ENCODE results near the gene GON4L. TPM values are rescaled to one million over a fixed set of nuclear protein-coding genes. Genes with fewer than 3 reads are reported as not detected.
"Not testable (repeated sequence)": the region's sequence is repeated elsewhere in the genome, so short reads cannot be mapped to it uniquely, and the experiment has no call there.

GON4L gene
- total RNA-seq, 1 donor from 2014 or later, result 90.0 TPM

GRCh38 chr1:155872527-155872926 lies 15.5 kb upstream of the GON4L start:
- no peak for DNase-seq (ENCODE audit: low spot score)

DNA sequence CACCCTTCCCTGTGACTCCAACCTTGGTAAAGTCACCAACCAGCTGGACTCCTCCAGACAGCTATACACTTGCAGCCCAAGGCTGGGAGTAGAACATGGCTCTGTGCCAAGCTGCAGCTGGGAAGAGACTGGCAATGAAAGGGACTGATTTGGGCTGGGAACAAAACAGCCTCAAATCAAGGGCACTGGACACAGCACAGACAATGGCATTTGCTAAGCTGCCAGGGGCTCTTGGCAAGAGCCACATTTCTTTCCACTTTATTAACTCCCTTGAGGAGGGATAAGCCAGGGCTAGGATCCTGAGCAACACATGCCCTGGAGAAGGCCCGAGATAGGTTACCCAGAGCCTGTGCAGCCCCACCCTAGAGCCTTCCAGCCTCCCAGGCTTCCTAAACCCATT lies 14.4 kb upstream of the GON4L start:
- DNase-seq (ENCODE audit: low spot score), result peak; percentile 43

DNA sequence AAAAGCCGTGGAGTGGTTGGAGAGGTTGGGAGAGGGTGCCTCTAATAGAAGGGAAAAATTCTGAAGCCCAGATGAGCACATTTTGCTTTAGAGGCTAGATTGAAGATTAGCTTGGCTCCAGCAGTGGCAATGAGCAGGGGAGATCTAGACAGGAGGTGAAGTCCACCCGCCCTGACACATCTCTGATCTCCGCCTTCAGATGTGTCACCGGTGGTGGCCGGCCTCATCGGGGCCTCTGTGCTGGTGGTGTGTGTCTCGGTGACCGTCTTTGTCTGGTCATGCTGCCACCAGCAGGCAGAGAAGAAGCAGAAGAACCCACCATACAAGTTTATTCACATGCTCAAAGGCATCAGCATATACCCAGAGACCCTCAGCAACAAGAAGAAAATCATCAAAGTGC lies 10.8 kb upstream of the GON4L start:
- DNase-seq (ENCODE audit: low spot score), result no peak

DNA sequence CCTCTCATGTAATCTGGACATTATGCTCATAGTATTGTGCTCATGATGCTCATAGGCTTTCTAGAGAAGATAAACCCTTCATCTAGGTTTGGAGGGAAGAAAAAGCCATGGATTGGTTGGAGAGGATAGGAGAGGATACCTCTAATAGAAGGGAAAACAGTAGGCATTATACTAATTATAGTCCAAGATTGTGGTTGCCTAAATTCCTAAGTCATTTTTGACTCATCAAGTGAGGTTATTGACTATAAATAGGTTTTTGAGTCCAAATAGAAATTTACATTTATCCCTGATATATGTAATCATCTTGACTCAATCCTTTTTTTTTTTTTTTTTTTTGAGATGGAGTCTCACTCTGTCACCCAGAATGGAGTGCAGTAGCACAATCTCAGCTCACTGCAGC lies 7.4 kb upstream of the GON4L start:
- no peak for DNase-seq (ENCODE audit: low spot score)

DNA sequence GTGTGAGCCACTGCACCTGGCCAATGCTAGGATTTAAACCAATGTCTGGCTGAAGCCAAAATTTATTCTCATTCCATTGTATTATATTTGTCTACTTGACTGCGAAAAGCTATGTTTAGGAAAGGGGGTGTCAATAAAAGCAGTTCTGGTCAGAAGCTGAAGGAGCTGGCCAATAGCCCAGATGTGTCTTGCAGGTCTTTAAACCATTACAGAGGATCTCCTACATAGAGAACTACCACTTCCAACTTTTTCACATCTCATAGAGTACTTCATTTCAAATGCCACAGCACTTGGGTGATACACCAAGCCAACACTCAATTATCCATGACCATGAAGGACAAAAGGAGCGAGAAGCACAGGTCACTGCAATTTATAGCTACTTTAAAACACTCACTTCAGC lies 4.9 kb upstream of the GON4L start:
- no peak for DNase-seq (ENCODE audit: low spot score)

- DNase-seq (ENCODE audit: low spot score), result no peak
These were observed 4.0 kb upstream of the GON4L start for GRCh38 chr1:155860970-155861510.

DNA sequence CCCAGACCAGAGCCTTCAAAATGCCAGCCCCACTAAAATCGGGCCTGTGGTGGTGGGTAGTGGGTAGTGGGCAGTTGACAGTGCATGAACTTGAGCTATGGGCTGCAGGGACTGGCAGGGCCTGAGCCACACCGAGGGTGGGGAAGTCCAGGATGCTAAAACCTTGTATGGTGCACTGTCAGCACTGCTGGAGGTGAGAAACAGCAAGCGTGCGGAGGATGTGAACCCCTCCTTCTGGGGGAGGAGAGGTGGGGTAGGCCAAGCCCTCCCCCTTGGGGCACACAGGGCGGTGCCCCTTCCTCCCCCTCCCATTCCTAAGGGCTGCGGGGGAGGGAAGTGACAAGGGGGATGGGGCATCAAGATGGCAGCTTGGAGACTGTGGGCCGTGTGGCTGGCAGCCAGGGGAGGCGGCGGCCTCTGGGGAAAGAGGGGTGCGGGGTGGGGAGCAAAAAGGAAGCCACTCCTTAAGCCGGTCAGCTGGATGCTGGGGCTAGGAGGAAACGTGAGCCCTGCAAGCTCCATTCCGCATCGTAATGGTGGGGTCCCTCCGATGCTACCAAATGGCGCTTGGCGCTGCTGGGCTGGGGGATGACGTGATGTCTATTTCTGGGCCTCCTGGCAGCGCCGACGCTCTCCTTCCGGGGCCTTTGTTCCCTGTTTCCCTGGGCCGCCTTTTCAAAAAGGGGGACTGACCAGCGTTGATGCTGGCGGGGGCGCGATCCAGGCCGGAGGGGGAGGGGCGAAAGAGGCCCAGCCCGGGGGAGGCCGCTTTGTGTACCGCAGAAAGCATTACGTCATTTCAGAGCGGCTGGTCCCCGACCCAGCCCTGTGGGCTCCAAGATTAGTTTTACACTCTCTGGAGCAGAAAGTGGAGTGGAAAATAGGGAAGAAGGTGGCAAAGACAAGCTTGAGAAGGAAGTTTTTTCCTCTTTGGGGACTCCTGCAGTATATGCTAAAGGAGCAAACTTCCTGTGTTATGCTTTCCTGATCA lies 3.2 kb upstream of the GON4L start:
- peak; percentile 92 for DNase-seq (ENCODE audit: low spot score)

GRCh38 chr1:155859234-155859829 lies 2.3 kb upstream of the GON4L start, which contains the start of gene SYT11:
TSS of gene SYT11 (plus strand) at chr1:155859567. CDS start at chr1:155859762, 195 bp downstream.
- DNase-seq (ENCODE audit: low spot score), result peak; percentile 99

DNA sequence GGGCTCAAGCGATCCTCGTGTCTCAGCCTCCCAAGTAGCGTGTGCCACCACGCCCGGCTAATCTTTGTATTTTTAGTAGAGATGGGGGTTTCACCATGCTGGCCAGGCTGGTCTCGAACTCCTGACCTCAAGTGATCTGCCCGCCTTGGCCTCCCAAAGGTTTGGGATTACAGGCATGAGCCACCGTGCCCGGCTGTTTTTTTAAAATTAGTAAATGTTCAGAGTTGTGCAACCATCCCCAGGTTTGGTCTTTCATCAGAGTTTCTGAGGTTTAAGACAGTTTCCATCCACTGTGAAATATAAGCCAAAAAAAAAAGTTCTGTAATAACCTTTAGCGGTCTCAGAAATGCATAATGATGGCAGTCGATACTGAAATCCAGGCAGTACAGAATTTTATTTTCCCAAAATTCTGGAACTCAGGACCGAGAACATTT lies 1.8 kb upstream of the GON4L start:
- no peak for DNase-seq (ENCODE audit: low spot score)

- no peak for DNase-seq (ENCODE audit: low spot score)
These were observed 598 bp downstream of the GON4L start for GRCh38 chr1:155856257-155856974.

DNA sequence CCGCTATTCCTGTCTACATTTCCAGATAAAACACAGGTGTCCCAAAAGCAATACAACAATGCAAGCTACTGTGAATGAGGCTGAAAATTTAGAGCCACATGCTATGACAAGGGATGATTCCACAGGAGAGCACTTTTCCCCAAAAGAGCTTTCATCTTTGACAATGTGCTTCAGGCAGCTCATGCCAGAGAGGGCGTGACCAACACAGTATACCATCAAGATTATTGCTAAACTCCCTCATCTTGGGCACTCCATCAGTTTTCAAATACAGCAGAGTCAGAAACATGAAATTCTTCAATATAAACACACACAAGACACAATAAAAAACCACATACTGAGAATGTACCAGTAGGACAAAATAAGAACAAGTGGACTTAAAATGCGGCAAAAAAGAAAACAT lies 6.7 kb downstream of the GON4L start:
- no peak for DNase-seq (ENCODE audit: low spot score)

DNA sequence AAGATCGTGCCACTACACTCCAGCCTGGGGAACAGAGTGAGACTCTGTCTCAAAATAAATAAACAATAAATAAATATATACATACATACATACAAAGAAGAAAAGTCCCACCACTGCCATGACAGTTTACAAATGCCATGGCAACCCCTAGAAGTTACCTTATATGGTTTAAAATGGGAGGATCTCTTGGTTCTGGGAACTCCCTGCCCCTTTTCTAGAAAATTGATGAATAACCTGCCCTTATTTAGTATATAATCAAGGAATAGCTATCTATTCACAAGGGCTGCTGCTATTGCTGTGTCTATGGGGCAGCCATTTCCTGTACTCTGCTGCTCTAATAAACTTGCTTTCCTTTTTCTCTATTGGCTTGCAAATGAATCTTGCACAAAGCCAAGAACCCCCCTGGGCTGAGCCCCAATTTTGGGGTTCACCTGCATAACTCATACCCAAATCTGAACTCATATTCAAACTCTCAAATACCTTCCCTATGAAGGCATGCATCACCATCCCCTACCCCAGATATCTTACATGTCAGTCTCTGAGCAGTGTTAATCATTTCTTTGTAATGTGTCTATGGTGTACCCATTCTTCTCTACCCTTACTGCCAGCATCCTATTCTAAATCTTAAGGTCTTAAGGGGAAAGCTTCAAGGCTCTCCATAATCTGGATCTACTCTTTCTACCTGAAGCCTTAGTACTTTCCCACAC lies 9.0 kb downstream of the GON4L start:
- no peak for DNase-seq (ENCODE audit: low spot score)

- no peak for DNase-seq (ENCODE audit: low spot score)
These were observed 12.1 kb downstream of the GON4L start for GRCh38 chr1:155844860-155845421.

- DNase-seq (ENCODE audit: low spot score), result no peak
These were observed 16.6 kb downstream of the GON4L start for GRCh38 chr1:155840386-155840785.

- DNase-seq (ENCODE audit: low spot score), result no peak
These were observed 21.5 kb downstream of the GON4L start for GRCh38 chr1:155835548-155835947.

DNA sequence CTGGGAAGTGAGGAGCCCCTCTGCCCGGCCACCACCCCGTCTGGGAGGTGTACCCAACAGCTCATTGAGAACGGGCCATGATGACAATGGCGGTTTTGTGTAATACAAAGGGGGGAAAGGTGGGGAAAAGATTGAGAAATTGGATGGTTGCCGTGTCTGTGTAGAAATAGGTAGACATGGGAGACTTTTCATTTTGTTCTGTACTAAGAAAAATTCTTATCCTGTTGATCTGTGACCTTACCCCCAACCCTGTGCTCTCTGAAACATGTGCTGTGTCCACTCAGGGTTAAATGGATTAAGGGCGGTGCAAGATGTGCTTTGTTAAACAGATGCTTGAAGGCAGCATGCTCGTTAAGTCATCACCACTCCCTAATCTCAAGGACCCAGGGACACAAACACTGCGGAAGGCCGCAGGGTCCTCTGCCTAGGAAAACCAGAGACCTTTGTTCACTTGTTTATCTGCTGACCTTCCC lies 22.1 kb downstream of the GON4L start:
- not testable (repeated sequence) for DNase-seq (ENCODE audit: low spot score)

GRCh38 chr1:155834296-155834926 lies 22.6 kb downstream of the GON4L start:
- no peak for DNase-seq (ENCODE audit: low spot score)

DNA sequence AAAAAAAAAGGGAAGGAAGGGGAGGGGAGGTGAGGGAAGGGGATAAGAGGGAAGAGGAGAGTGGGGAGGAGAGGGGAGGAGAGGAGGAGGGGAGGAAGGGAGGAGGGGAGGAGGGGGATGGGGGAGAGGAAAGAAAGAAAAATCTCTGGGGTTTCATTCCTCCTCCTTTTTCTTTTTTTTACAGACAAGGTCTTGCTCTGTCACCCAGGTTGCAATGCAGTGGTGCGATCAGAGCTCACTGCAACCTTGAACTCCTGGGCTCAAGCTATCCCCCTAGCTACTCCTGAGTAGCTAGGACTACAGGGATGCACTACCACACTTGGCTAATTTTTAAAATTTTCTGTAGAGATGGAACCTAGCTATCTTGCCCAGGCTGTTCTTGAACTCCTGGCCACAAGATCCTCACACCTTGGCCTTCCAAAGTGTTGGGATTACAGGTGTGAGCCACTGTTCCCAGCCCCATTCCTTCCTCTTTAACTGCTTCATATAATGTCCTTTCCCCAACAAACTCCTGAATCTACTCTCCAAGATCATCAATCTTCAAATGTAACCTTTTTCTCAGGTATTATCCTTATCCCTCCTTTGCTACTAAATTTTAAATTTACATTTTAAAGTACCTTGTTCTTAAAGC lies 23.2 kb downstream of the GON4L start:
- DNase-seq (ENCODE audit: low spot score), result no peak

DNA sequence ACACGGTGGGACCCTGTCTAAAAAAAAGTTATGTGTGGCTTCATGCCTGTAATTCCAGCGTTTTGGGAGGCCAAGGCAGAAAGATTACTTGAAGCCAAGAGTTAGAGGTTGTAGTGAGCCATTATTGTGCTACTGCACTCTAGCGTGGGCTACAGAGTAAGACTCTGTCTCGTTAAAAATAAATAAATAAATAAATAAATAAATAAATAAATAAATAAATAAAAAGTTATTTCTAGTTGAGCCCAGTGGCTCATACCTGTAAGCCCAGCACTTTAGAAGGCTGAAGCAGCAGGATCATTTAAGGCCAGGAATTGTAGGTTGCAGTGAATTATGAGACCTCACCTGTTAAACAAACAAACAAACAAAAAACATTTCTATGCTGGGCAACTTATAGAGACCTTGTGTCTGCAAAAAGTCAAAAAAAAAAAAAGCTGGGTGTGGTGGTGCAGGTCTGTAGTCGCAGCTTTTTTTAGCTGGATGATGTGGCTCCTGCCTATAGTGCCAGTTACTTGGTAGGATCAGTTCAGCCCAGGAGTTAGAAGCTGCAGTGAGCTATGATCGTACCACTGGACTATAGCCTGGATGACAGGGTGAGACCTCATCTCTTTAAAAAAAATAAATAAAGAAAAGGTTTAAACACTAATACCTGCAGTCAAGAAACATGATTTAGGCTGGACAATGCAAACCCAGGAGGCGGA lies 25.6 kb downstream of the GON4L start:
- DNase-seq (ENCODE audit: low spot score), result no peak
